HepG2 (cell line): ENCODE results near the gene YPEL3. TPM values are rescaled to one million over a fixed set of nuclear protein-coding genes. Genes with fewer than 3 reads are reported as not detected.
A peak's percentile ranks its signal among the peaks of the same experiment; 100 is the strongest.

ENCODE experiments used
- CEBPB ChIP-seq: IDR thresholded peaks from 2 replicates; pipeline ENCODE4 v1.6.1; 2011; ENCODE audit warnings: low read depth, low read length, improper control_type of control experiment, borderline replicate concordance
- ELF1 ChIP-seq: sonication (generic); formaldehyde crosslinking; IDR thresholded peaks from 2 replicates; pipeline ENCODE4 v1.4.0; 2020; ENCODE audit warnings: missing genetic modification reagents
- FOXK2 ChIP-seq: fragments of 450-650 bp; IDR thresholded peaks from 2 replicates; pipeline ENCODE4 v1.6.1; 2016
- NFRKB ChIP-seq: fragments of 450-650 bp; IDR thresholded peaks from 2 replicates; pipeline ENCODE4 v1.6.1; 2017
- PHF21A ChIP-seq: sonication (generic); formaldehyde crosslinking; IDR thresholded peaks from 2 replicates; pipeline ENCODE4 v1.5.0; 2020; ENCODE audit warnings: mild to moderate bottlenecking, missing genetic modification reagents
- PLSCR1 ChIP-seq: sonication (generic); formaldehyde crosslinking; IDR thresholded peaks from 2 replicates; pipeline ENCODE4 v1.5.0; 2020; ENCODE audit warnings: missing genetic modification reagents, mild to moderate bottlenecking, borderline replicate concordance
- POLR2AphosphoS5 ChIP-seq: IDR thresholded peaks from 2 replicates; pipeline ENCODE4 v1.6.1; 2012; ENCODE audit warnings: low read depth, low read length
- POLR2G ChIP-seq: fragments of 200-400 bp; formaldehyde crosslinking; IDR thresholded peaks from 2 replicates; pipeline ENCODE4 v1.6.1; 2018; ENCODE audit warnings: mild to moderate bottlenecking, low read depth, low read length, moderate library complexity
- RNF219 ChIP-seq: sonication (generic); formaldehyde crosslinking; IDR thresholded peaks from 2 replicates; pipeline ENCODE4 v1.5.0; 2020; ENCODE audit warnings: mild to moderate bottlenecking, missing genetic modification reagents
- SMAD1 ChIP-seq: sonication (generic); formaldehyde crosslinking; IDR thresholded peaks from 2 replicates; pipeline ENCODE4 v1.4.0; 2020; ENCODE audit warnings: missing genetic modification reagents, low read depth, mild to moderate bottlenecking, borderline replicate concordance
- TERF1 ChIP-seq: sonication (generic); formaldehyde crosslinking; IDR thresholded peaks from 2 replicates; pipeline ENCODE4 v1.8.0; 2022; ENCODE audit warnings: mild to moderate bottlenecking, missing genetic modification reagents, moderate library complexity
- ZC3H4 ChIP-seq: sonication (generic); formaldehyde crosslinking; IDR thresholded peaks from 2 replicates; pipeline ENCODE4 v1.4.0; 2020; ENCODE audit warnings: missing genetic modification reagents, borderline replicate concordance
- ZHX2 ChIP-seq, 2 experiments: sonication (generic) in 1 of 2; formaldehyde crosslinking in 1 of 2; IDR thresholded peaks; 2 replicates each; pipeline versions ENCODE4 v1.6.1 to v1.9.0; 2014 to 2022; ENCODE audit warnings: antibody characterized with exemption in 1 of 2, borderline replicate concordance in 1 of 2, inconsistent platforms in 1 of 2, low read depth in 1 of 2, missing genetic modification reagents in 1 of 2
- ZNF431 ChIP-seq: sonication (generic); formaldehyde crosslinking; IDR thresholded peaks from 2 replicates; pipeline ENCODE4 v1.9.0; 2022; ENCODE audit warnings: missing genetic modification reagents, low read depth, mild to moderate bottlenecking, borderline replicate concordance
- ZNF782 ChIP-seq: sonication (generic); formaldehyde crosslinking; IDR thresholded peaks from 2 replicates; pipeline ENCODE4 v1.4.0; 2020; ENCODE audit warnings: missing genetic modification reagents, mild to moderate bottlenecking, borderline replicate concordance
- polyA plus RNA-seq, 8 experiments: library from polyadenylated mRNA; depleted of rRNA in 3 of 8; stranded (reverse) in 7 of 8; unstranded in 1 of 8; fragments of >200 nt; fragmentation: Illumina TruSeq in 4 of 8; extraction: Trizol in 4 of 8; gene quantifications; 2 replicates each; pipeline versions ENCODE4 v1.2.1 to v1.2.3, GENCODE V29; 2011 to 2016; ENCODE audit warnings: low read depth in 4 of 8, missing spikeins in 1 of 8, mixed read lengths in 1 of 8; ENCODE audit not compliant: insufficient read depth in 1 of 8
- total RNA-seq, 5 experiments: library from RNA; depleted of rRNA; stranded (reverse); fragments of >200 nt; fragmentation: Illumina TruSeq; extraction: Trizol; gene quantifications; 2 replicates each; pipeline ENCODE4 v1.2.3, GENCODE V29; 2016; ENCODE audit warnings: low read depth in 1 of 5

The YPEL3 gene
- total and polyA plus RNA-seq, 2 of the 13 experiments (the other 11 are each of a cell fraction or from before 2014, with no cell fraction given) = 5.4 to 47.0 TPM

GRCh38 chr16:30070490-30070889 is 25.5 kb downstream of the YPEL3 start (continued):
- TF ChIP-seq RNF219 (CRISPR knock-in tag) (no peak), PHF21A (CRISPR knock-in tag) (no peak), POLR2AphosphoS5 (0 out of 2 replicates have a peak, but pooled peaks have one; percentile 39), ZNF431 (CRISPR knock-in tag) (no peak), PLSCR1 (CRISPR knock-in tag) (no peak), FOXK2 (no peak), ELF1 (CRISPR knock-in tag) (no peak), ZNF782 (no peak), ZC3H4 (CRISPR knock-in tag) (no peak), POLR2G (peak; percentile 62), CEBPB (no peak), TERF1 (no peak), SMAD1 (CRISPR knock-in tag) (no peak), NFRKB (no peak), ZHX2 (IDR thresholded peaks at IDR 0.05; ENCODE audit: low read depth) (no peak), ZHX2 (CRISPR knock-in tag; IDR thresholded peaks at IDR 0.05; ENCODE audit: borderline replicate concordance) (no peak)
